Measurements from ENCODE around the gene SPEM3. TPM values are rescaled to one million over a fixed set of nuclear protein-coding genes. Genes with fewer than 3 reads are reported as not detected.

The SPEM3 gene
- total and polyA plus RNA-seq, 2 of the 13 experiments (the other 11 are each of a cell fraction or from before 2014, with no cell fraction given), result not detected

DNA sequence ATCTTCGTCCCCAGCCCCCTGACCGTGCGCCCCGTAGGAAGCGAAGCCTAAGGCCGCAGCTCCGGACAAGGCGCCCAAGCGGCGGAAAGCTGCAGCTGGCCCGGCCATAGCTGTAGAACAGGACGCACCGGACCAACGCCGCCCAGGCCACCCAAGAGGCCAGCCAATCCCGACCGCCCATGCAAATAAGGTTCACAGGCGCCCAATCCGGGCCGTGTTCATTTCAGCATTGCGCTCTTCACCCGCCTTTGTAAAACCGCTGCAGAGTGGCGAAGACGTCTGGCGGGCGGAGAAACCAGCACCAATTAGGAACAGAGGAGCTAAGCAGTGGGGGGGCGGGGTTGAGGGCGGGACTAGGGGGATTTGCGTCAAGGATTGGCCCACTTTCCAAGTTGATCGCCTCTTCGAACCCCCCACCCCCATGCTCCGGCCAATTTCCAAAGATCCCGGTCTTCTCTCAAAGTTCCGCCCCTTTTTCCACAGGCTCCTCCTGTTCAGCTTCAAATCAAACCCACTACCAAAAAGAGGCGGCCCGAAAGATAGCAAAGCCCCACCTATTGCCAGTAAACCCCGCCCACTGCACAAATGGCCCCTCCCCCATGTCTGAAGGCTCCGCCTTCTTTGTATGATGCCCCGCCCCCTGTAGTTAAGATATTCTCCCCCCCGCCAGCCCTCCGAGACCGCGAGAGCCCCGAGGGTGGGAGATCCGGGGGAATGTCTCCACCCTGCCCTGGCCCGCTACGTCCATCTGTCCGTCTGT is 24.5 kb upstream of the SPEM3 start, which contains the start of gene TMEM256 (continued):
- TF ChIP-seq SMC3 (IDR thresholded peaks at IDR 0.05; ENCODE audit: low read length), result no peak
- TF ChIP-seq ZNF766 (CRISPR knock-in tag; IDR thresholded peaks at IDR 0.05; ENCODE audit: borderline replicate concordance), result no peak
- TF ChIP-seq HNF4A (CRISPR knock-in tag; IDR thresholded peaks at IDR 0.05), result peak; percentile 36
- peak; percentile 91 for TF ChIP-seq ZFX (CRISPR knock-in tag; IDR thresholded peaks at IDR 0.05; ENCODE audit: low read depth)
- peak; percentile 7; the same call in 1 of the 2 replicates for TF ChIP-seq ZC3H4 (CRISPR knock-in tag; IDR thresholded peaks at IDR 0.05; ENCODE audit: borderline replicate concordance)
- peak; percentile 75; the same call in 1 of the 2 replicates for TF ChIP-seq PRDM10 (CRISPR knock-in tag; IDR thresholded peaks at IDR 0.05; ENCODE audit: low read depth)
- TF ChIP-seq HNRNPK (IDR thresholded peaks at IDR 0.05; ENCODE audit: low read depth, low read length, poor library complexity, severe bottlenecking), result no peak
- TF ChIP-seq ELF3 (CRISPR knock-in tag; IDR thresholded peaks at IDR 0.05), result no peak
- TF ChIP-seq, protein P1, sequence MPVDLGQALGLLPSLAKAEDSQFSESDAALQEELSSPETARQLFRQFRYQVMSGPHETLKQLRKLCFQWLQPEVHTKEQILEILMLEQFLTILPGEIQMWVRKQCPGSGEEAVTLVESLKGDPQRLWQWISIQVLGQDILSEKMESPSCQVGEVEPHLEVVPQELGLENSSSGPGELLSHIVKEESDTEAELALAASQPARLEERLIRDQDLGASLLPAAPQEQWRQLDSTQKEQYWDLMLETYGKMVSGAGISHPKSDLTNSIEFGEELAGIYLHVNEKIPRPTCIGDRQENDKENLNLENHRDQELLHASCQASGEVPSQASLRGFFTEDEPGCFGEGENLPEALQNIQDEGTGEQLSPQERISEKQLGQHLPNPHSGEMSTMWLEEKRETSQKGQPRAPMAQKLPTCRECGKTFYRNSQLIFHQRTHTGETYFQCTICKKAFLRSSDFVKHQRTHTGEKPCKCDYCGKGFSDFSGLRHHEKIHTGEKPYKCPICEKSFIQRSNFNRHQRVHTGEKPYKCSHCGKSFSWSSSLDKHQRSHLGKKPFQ (CRISPR knock-in tag; IDR thresholded peaks at IDR 0.05; ENCODE audit: insufficient replicate concordance), result no peak
- no peak for TF ChIP-seq GZF1 (CRISPR knock-in tag; IDR thresholded peaks at IDR 0.05)
- TF ChIP-seq STAT6 (CRISPR knock-in tag; IDR thresholded peaks at IDR 0.05; ENCODE audit: borderline replicate concordance), result no peak
- TF ChIP-seq PHF8 (CRISPR knock-in tag; IDR thresholded peaks at IDR 0.05), result peak; percentile 92
- no peak for TF ChIP-seq E2F5 (CRISPR knock-in tag; conservative IDR thresholded peaks at IDR 0.05)
- TF ChIP-seq CTCF (CRISPR knock-in tag; IDR thresholded peaks at IDR 0.05), result no peak
- no peak; the same call in 1 of the 2 replicates for TF ChIP-seq ZNF430 (CRISPR knock-in tag; IDR thresholded peaks at IDR 0.05)
- peak; percentile 13; the same call in 1 of the 2 replicates for TF ChIP-seq FOSL2 (CRISPR knock-in tag; IDR thresholded peaks at IDR 0.05)

Measured in HepG2 (cell line).